ENCODE results near the gene SMIM24.
A peak's percentile ranks its signal among the peaks of the same experiment; 100 is the strongest.

SMIM24 gene

DNA sequence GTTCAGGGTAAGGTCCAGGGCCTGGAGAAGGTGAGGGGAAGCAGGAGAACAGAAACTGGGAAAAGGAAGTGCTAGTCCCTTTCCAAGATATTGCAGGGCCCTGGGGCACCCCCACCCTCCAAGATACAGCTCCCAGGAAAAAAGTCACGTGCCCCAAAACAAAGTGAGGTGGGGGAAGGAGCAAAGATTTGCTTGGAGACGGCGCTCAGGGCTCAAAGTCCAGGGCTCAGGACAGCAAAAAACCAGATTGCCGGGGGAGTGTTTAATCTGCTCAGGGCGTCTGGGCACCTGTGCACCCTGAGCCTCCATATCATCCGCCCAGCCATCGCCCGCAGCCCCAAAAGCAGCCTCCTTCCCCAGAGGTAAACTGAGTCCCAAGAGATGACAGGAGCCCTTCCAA lies 6.3 kb downstream of the SMIM24 start:
- DNase-seq (ENCODE audit: low read depth in 2 of 2): no peak

DNA sequence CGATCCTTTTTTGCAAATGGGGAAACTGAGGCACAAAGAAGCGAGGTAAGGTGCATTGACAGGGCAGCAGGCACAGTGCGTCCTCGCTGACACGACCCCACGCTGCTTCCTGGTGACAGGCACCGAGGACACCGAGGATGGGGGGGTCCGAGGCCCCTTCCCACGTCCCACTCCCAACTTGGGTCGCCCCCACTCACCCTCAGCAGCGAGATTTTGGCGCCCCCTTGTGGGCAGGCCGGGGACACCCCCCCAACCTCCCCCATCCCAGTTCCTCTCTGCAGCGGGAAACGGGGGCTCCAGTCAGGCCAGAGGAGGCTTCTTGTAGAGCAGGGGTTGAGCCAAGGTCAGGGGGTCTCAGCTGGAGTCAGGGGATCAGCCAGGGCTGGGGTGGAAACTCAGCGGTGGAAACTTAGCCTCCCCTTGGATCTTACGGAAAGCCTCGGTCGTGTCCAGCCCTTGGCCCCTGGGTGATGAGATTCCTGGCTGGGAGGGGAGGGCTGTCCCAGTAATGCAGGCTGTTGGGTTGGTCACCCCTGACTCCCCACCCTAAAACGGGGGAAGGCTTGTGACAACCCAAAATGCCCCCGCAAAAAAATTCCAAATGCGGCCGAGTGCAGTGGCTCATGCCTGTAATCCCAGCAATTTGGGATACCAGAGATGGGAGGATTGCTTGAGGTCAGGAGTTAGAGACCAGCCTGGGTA lies 8.2 kb downstream of the SMIM24 start:
- no peak for DNase-seq (ENCODE audit: low read depth in 2 of 2)

DNA sequence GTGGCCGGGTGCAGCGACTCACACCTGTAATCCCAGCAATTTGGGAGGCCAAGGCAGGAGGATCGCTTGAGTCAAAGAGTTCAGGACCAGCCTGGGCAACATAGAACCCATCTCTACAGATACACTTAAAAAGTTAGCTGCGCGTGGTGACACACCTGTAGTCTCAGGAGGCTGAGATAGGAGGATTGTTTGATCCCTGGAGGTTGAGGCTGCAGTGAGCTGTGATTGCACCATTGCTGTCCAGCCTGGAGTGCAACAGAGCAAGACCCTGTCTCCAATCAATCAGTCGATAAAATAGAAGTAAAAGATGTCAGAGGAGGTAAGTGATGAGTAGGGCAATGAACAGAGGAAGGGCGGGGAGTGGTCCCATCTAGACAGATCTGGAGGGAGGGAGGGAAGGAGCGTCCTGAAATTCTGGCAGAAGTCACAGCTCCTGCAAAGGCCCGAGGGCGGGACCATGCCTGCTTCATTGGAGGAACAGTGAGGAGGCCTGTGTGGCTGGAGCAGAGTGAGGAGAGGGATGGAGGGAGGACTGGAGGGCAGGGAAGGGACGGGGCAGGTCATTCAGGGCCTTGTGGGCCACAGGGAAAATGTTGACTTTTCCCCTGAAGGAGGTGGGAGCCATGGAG lies 9.7 kb downstream of the SMIM24 start:
- no peak for DNase-seq (ENCODE audit: low read depth in 2 of 2)

DNA sequence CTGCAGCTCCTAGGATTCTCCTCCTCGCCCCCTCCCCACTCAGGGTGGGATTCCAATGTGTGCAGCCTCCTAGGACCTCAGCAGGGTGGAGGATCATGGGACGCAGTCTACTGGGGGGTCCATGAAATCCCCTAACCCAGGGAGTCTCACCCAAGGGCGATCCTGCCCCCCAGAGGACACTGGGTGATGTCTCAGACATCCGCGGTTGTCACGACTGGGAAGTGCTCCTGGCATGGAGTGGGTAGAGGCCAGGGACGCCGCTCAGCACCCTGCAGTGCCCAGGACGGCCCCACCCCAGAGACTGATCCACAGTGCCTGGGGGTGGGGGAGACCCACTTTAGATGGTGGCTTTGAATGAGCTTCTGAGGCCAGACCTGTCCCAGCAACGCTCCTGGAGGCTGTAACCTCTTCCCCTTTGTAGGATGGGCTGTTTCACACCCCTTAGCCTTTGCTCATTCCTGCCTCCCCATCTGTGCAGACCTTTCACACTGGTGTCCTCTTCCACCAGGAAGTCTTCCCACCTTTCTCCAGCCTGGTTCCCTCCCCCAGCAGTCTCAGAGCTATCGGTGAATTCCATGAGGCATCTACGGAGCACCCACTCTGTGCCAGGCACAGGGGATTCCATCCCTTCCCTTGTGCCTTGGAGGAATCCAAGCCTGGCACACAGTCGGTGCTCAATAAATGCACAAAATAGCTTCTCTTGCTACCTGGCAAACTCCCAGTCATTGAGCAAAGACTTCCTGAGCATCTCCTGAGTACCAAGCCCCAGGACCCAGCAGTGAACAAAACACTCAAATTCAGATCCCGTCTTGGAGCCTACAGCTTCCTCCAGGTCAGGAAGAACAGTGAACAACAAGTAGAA lies 10.5 kb downstream of the SMIM24 start:
- DNase-seq (ENCODE audit: low read depth in 2 of 2): no peak

DNA sequence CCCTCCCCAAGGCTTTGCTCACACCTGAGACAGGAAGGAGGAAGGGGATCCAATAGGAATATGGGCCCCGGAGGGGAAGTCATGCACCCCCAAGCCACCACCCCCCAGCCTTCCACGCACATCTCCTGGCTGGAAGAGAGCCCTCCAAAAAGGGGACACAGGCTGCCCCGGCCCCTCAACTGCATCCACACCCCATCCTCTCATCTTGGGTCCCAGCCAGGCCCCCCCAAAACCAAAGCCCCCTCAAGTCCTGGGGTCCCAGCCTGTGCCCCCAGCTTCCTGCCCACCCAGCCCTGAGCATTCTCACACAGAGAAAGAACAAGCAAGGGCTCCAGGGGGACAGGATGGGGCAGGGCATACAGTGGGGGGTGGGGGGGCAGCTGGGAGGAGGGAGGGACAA lies 12.1 kb downstream of the SMIM24 start:
- DNase-seq (ENCODE audit: low read depth in 2 of 2): no peak

DNA sequence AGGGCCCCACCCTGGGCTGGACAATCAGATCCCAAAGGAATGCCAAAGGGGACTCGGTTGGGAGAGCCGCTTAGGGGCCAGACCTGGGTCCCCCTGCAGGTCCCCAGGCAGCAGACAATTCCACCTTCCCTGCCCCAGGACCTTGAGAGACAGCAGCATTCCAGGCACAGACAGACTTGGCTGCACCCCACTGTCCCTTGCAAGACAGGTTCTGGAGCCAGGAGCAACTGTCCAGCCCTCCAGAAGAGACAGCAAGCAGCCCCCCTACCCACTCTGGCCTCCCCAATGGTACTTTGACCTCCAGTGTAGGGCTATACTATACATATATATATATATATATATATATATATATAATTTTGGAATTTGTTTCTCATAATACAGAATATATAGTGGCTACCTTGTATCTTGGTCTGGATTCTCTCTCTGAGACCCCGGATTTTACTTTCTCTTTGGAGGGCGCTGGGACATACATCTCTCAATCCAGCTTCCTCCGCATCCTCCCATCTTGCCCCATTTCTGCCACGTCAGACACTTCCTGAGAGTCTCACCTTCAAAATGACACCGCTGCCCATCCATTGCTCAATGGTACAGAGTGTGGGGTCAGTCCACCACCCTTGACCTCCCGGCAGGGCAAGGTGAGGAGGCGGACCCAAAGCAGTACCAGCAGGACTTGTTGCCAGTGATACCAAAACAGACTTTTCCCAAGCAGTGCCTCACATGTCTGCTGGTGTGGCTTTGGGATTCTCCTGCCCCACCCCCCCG lies 12.7 kb downstream of the SMIM24 start:
- no peak for DNase-seq (ENCODE audit: low read depth in 2 of 2)

DNA sequence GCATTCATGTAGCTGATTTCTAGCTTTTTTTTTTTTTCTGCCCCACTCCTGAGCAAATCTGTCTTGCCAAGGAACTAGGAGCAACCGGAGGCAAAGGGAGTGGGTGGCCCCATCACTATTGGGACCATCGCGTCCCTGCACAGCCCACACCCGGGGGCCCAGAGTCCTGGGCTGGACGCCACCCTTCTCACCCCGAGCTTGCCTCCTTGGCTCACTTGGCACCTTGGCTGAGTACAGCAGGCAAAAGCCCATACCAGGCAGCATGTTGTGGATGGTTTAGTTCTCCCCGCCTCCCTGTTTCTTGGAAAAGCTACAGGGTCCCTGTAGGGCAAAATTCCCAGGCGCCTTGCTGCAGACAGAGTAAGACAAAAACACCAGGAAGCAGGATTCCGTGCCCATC lies 13.7 kb downstream of the SMIM24 start:
- DNase-seq (ENCODE audit: low read depth in 2 of 2): no peak

DNA sequence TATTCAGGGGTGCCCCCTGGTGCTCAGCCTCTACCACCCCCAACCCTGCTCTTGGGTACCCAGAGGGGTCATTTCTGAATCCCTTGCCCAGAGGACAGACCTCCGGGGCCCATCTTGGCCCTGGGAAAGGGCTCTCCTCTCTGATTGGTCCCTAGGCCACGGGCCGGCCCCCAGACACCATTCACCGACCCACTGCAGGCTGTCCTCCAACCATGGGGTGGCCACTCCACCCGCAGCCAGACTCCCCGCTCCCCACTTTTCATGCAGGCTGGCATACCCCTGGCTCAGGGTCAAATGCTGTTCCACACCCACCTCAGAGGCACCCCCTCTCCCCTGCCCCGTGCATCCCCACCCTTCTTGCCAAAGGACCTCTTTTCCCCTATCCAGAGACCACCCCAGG lies 14.8 kb downstream of the SMIM24 start:
- no peak for DNase-seq (ENCODE audit: low read depth in 2 of 2)

DNA sequence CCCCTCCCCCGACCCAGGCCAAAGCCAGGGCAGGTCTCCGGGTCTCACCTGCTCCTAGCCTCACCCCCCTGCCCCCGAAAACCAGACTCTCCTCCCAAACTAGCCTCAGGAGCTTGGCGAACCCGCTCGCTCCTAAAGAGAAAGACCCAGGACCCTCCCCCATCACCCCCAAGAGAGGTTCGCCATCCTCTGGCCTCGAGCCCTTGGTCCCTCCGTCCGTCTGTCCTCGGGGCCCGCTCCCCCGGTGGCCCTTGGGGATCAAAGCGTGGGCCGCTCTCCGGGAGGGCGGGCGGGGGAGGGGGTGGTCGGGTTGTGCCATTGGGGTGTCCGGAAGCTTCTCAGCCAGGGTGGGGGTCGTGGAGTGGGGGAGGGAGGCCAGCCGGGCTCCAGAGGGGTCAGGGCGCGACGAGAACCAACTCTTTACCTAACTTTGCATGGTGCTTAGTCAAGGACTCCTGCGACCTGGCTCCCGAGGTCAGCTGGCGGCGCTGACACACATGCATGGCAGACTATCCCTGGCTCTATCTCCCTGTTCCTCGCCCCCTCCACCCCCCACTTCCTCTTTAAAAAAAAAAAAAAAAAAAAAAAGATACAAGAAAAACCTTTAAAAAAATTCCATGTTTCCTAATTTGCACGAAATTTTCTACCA lies 15.6 kb downstream of the SMIM24 start:
- no peak for DNase-seq (ENCODE audit: low read depth in 2 of 2)

DNA sequence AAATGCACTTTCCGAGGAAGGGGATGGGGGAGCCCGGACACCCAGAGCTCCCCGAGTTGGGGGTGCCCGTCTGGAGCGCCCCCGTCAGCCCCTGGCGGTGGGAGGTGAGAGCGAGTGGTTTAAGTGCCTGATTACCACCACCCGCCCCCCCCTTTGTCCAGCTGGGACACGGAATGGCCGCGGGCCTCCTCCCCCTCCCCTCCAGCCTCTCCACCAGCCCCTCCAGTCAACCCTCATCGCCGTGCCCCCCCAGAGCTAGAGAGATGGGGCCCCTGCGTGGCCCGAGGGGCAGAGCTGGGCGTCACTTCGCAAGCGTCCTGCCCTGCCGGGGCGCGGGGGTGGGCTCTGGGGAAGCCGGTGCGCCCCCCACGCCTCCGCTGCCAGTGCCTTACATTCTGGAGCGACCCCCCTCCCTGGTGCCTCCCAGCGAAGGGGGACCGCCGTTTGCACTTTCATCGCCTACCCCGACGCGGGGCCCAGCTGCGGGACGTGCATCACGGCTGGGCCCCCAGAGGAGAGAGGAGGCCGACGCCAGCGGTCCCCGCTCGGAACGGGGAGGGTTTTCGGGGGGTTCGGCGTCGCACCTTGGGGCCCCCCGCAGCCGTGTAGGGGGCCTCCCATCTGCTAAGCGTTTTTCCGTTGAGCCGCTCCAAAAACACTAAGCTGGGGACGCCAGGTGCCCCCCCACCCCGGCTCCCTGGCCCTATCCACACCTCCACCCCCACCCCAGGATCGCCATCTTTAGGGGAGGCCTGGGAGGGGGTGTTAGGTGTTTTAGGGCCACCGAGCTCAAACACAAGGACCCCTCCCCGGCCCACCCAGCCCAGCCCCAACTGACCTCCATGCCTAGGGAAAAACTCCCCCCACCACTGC lies 16.4 kb downstream of the SMIM24 start:
- DNase-seq (ENCODE audit: low read depth in 2 of 2): no peak

DNA sequence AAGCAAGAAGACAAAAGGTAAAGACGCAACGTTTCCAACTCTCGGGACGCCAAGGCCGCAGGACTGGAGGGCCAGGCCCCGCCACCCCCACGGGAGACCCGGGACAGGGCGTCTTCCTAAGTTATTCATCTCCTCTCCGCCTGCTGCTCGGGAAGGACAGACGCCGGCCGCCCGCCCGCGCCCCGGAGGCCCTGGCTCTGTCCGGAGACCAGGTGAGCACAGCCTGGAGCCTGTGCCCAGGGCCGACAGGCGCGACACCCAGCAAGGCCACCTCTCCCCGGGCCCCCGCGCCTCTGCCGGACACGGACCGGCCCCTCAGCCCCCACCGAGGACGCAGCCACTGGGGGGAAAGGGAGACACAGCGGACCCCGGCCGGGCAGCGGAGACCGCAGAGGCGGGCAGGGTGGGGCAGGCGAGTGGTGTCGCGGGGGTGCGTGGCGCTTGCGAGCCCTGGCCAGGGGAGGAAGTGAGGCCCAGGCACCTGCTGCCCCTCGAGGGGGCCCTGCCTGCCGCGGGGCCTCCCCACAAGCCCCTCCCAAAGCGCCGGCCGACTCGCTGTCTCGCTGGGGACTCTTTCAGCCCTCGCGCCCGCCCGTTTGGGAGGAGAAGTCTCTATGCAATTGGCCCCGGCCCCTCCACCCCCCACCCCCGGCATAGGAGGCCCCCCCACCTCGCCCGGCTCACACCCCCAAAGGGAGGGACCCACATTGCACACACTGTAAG lies 17.2 kb downstream of the SMIM24 start:
- DNase-seq (ENCODE audit: low read depth in 2 of 2): no peak

DNA sequence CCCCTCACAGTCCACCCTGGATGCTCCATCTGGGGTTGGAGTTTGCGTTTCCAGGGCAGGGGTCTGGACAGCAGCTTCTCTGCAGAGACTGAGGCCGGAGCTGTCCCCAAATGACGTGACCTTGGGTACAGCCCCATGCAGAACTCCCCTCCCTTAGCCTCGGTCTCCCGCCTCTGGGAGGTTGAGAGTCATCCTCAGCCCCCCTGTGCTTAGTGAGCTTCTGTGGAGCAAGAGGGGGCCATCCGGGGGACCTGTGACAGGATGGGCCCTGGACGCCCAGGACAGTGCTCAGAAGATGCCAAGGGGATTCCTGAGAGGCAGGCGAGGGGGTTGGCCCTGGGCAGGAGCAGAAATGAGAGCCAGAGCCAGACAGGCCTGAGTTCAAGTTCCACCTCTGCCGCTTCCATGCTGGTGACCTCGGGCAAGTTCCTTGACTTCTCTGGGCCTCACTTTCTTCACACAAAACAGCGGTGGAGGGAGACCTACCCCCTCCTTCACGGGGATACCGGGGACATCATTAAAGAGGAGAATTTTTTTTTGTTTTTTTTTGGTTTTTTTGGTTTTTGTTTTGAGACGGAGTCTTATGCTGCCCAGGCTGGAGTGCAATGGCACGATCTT lies 20.3 kb downstream of the SMIM24 start:
- DNase-seq (ENCODE audit: low read depth in 2 of 2): no peak

DNA sequence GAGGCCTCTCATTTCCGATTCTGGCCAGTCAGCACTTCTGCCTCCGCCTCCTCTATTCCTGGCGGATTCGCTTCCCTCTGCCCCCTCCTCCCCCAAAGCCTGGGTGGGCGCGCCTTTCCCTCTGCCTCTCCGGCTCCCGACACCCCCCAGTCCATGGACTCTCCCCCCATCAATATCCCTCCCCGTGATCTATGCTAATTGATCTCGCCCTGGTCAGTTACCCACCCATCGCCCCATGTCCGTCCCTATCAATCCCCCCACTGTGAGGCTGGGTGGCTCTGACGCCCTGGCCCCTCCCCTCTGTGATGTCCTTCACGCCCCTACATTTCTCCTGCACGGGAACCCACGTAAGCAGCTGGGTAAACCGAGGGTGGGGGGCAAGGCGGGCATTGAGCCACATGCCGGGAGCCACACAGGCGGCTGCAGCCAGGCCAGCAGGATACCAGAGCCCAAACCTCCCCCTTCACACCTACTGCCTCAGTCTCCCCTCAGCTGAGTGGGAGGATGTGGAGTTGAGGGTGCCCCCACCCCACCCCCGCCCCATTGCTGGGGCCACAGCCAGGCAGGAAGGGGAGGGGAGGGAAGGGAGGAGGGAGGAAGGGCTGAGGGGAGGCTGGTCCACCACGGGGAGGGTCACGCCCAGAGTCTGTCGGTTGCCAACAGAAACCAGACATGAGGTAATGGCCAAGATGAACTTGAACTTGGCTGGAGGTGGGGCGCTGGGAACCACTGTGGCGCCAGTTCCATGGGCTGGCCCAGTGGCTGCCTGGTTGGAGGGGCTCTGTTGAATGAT lies 21.0 kb downstream of the SMIM24 start:
- DNase-seq (ENCODE audit: low read depth in 2 of 2): peak; percentile 41 to 42

DNA sequence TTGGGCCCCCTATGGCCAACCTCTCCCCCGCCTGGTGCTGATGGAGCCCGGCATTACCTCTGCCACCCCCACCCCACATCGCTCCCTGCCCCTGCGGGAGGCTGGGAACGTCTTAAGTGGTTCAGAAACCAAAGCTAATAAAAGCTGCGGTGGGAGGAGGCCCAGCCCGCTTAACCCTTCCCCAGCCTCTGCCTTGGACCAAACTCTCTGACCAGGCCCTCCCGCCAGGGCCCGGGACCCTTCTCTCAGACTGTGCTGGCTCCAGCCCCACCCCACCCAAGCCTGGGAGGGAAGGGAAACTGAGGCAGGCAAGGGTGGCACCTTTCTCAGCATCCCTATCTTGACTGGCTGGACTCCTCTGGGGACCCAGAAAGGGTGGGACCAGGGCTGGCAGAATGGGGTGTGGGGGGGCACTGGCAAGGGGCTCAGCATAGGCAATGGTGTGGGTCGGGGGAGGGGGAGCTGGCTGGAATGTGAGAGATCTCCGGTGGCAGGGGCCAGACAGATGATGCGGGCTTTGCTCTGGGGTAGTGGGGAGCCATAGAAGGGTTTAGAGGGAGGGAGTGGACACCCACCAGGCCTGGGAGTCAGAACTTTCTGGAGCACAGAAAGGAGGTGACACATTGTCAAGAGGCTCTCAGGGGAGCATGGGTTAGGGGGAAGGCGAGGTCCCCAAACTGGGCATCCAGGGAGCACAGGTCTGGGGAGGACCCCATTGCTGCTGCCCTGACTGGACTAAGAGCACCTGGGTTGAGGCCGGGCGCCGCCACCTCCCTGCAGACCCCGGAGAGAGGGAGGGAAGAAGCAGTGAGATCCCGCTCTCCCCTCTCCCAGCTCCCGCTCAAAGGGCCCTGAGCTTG lies 21.9 kb downstream of the SMIM24 start:
- no peak for DNase-seq (ENCODE audit: low read depth in 2 of 2)

DNA sequence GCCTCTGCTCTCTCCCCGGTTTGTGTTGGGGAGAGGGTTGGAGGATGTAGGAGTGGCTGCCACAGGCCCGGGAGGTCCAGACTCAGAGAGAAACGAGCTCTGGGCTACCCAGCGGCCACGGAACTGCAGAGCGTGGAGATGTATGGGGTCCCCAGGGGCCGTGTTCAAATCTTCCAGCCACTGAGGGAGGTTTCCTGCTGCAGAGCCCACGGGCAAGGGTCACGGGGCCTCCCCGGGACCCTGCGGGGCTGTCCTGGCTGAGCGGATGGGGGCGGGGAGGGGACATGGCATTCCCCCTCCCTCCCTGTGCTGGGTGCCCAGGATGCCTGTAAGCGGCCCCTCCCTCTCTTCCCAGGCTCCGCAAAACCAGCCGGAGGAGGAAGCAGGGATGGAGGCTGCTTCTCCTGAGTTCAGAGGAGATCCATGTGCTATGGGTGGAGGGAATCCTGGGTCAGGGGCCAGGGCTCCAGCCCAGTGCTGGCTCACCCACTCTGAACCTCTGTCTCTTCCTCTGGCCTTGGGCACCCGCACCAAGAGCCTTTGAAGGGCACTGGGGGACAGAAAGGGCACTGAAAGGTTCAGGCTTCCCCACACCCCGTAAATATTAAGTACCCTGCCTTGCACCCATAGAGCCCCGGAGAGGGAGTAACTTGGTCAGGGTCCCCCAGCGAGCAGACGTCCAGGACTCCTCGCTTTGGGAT lies 22.6 kb downstream of the SMIM24 start:
- DNase-seq (ENCODE audit: low read depth in 2 of 2): no peak

DNA sequence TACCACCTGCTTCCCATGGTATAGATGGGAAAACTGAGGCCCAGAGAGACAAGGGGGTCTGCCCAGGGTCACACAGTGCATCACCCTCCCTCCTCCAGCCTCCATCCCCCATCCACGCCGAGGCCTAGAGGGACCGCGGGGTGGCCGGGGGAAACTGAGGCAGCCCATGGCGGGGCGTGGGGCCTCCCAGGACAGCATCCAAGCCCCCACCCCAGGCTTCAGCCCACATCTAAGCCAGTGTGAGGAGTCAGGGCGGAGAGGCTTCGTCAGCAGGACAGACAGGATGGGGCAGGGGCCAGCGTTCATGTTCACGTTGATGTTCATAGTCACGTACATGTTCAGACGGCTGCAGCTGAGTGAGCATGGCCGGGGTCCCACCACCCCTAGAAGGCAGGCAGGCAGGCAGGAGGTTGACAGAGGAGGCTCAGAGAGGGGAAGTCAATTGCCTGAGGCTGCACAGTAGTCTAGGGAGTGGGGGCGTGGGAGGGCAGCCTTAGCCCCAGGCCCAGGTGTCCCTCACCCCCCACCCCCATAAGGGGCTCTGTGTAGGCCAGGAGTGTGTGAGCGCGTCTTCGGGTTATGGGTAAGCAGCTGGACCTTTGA lies 23.3 kb downstream of the SMIM24 start:
- DNase-seq (ENCODE audit: low read depth in 2 of 2): no peak

Data from fibroblast of skin of left quadriceps (primary cell).